GM19468 (cell line): ENCODE results near the gene LRP1B.

Experiments
- ATAC-seq: cut with Tn5 transposase; IDR thresholded peaks from one replicate; pipeline ENCODE4 v1.9.1; 2021; ENCODE audit warnings: mild to moderate bottlenecking, moderate library complexity, moderate number of reproducible peaks; ENCODE audit not compliant: unreplicated experiment; ENCODE audit errors: extremely low read depth

LRP1B gene

DNA sequence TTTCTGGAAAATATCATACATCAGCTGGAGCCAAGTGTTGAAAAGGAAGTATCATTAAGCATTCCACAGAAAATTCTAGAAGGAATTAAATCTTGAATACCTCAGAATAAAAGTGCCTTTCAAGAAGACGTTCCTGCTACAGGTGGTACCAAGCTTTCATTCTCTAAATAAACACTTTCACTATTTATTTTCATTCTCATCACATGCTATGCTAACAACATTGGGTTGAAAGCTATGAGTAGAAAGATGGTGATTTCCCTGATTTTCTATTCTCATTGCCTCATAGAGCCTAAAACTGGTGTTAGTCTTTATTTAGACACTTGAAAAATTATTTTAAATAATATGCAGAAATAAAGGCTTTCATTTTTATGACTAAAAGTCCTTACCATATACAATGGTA lies 324.7 kb downstream of the LRP1B start:
- no peak for ATAC-seq

- ATAC-seq: no peak
These were observed 325.5 kb downstream of the LRP1B start for GRCh38 chr2:141805302-141805701.

DNA sequence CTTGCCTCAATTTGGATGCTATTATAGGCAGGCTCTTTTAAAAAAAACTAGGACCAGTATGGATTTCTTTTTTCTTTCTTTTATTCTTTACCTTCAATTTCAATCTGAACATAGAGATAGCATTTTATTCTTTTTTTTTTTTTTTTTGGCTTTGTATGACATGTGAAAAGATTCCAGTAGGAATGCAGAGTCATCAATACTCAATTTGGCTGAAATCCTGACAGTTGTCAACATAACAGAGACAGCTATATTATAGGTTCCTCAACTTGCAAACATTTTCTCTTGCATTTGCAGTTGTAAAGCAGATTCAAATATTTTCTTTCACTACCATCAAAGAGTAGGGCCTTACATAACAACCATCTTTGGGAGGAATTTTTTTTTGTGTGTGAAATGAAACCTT lies 334.4 kb downstream of the LRP1B start:
- ATAC-seq: no peak

GRCh38 chr2:141791521-141791920 lies 339.3 kb downstream of the LRP1B start:
- no peak for ATAC-seq

GRCh38 chr2:141782574-141782973 lies 348.2 kb downstream of the LRP1B start:
- no peak for ATAC-seq

GRCh38 chr2:141778315-141778835 lies 352.4 kb downstream of the LRP1B start:
- no peak for ATAC-seq

- ATAC-seq: no peak
These were observed 360.3 kb downstream of the LRP1B start for GRCh38 chr2:141770530-141770929.

DNA sequence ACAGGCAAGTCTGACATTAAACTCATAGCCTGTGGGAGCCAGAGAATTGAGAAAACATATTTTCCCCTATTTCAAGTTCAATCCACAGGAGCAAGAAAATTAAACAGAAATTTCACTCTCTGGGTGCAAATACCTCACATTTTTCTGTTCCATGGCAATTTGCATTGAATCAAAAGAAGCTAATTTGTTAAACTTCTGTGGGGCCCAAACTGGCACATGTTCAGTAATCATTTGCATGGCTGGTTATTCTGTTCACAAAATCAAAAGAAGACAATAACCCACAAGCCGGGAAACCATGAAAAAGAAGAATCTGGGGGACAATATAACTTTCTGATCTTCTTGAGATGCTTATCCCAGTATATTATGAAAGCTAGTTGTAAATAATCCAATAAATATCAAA lies 363.1 kb downstream of the LRP1B start:
- no peak for ATAC-seq

- ATAC-seq: no peak
These were observed 363.8 kb downstream of the LRP1B start for GRCh38 chr2:141767051-141767450.

DNA sequence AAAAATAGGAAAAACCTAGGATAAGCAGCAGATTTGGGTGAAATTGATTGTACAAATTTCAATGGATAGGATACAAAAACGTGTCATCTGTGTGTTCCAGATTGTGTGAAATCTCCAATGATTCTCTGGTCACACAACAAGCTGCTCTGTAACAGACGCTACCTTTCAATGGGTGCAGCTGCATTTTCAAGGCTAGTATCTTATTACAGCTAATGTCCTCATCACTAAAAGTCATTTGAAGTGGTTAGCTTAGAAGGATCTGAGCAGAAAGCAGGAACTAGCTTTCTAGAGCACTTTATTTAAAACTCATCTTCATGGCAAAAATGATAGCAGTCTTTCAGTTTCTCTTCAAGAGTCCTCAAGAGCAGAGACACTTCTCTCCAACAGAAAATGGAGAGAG lies 364.6 kb downstream of the LRP1B start:
- no peak for ATAC-seq

GRCh38 chr2:141748616-141749015 lies 382.2 kb downstream of the LRP1B start:
- no peak for ATAC-seq

DNA sequence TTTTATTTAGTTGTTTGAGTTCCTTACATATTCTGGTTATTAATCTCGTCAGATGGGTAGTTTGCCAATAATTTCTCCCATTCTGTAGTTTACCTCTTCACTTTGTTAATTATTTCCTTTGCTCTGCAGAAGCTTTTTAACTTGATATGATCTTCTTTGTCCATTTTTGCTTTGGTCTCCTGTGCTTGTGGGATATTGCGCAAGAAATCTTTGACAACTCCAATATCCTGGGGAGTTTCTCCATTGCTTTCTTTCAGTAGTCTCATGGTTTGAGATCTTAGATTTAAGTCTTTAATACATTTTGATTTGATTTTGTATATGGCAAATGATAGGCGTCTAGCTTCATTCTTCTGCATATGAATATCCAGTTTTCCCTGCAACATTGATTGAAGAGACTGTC lies 389.2 kb downstream of the LRP1B start:
- ATAC-seq: no peak

DNA sequence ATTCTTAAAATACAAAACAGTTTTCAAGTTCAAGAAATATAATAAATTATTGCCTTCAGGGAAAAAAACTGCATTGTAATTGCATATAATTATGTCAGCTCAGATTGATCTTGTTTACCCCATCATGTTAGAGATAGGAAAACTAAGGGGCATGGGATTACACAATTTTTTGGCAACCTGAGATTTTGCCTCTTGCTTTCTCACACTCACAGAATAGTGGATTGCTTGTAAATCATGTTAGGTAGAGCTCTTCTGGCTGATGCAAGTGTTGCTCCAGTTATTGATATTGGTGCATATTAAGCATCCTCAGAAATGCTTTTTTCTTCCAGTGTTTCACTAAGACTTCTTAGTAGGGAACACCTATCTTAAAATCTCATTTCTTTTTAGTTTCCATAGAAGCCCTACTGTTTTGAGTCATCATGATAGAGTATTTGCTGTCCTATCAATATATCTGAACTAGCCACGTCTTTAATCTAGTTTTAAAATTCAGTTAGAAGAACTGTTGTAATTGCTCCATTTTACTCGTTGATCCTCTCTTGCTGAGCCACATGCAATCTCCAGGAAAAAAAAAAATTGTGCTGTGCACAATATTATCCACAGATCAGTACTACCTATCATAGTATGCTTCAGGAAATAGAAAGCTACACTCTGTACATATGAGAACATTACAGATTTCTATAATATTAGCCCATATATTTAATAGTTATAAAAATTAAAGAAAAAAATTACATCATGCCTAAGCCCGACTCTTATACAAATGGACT lies 393.1 kb downstream of the LRP1B start:
- no peak for ATAC-seq

DNA sequence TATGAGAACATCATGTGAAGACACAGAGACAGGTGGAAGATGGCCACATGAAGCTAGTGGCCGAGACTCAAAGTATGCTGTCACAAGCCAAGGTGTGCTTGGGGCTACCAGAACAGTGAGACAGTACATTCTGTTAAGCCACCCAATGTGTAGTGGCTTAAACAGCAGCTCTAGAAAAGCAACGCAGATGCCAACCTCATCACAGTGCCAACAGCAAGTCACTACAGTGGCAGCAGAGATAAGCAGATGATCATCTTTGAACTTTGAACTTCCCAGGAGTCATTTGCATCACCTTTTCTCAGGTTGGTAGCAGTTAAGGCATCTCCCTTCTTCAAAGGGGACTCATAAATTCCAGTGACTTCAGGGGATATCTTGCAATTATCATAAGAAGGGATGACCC lies 394.4 kb downstream of the LRP1B start:
- no peak for ATAC-seq

DNA sequence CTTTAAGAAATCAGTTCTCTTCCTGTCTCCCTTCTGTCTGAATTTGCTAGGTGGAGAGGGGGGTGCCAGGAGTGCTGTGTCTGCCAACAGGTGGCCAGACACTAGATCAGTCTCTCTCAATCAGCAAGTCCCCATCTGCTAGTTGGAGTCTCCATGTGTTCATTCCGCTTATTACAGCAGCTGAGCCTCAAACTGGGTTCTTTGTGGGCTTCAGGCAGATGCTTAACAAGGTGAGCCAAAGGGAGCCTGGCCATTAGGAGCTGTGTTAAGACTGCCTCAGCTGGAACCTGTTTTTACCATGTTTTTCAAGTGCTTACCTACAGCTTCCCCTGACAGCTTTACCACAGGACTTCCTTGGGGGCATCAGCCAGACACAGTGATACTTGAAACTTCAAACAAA lies 401.9 kb downstream of the LRP1B start:
- no peak for ATAC-seq

GRCh38 chr2:141728142-141728541 lies 402.7 kb downstream of the LRP1B start:
- no peak for ATAC-seq

GRCh38 chr2:141724426-141724825 lies 406.4 kb downstream of the LRP1B start:
- no peak for ATAC-seq

- no peak for ATAC-seq
These were observed 407.0 kb downstream of the LRP1B start for GRCh38 chr2:141723814-141724213.

GRCh38 chr2:141720476-141720875 lies 410.3 kb downstream of the LRP1B start:
- no peak for ATAC-seq

DNA sequence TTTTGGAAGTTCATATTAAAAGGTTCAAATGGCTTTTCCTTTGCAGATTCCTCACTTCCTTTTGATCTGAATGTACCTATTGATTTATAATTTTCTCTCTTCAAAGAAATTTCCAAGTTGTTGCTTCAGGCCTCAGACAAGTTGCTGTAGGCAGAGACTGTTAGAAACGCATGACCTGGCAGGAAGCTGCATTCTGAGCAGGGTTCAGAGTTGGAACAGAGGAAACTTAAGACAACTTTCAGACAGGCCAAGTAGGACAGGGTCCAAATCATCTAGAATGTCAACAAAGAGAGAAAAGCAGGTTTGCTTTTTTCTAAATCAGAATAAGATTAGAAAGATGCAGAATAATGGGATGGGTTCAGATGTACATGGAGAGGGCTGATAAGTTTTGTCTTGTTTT lies 416.3 kb downstream of the LRP1B start:
- ATAC-seq: no peak

- no peak for ATAC-seq
These were observed 419.2 kb downstream of the LRP1B start for GRCh38 chr2:141711627-141712026.

DNA sequence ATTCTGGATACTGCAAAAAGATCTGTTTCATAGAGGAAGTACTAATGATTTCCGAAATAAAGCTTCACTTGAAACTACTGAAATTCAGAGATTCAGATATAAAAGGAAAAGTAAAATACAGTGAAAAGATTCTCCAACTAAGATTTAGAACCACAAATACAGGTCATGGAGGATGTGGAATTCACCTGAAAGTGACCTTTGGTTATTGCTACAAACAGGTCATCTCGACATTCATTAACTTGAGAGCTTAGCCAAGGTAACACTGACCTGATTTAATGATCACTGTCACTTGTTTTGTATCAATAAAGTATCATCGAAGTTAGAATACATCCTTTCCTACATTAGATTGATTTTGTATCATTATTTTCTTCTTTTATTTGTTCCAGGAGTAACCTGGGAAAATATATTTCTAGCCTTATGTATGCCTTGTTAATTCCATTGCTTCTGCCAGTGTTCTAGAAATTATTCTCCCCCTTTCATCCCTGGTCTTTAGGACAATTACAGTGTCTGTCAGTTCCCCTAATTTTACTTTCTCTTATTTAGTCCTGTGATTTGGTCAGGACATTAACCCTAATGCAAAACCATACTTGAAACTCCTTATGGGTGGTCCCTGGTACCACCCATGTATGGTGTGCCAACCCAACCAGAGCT lies 420.1 kb downstream of the LRP1B start:
- no peak for ATAC-seq
